HG03575 (cell line): ENCODE data around the gene DOCK2.

Source experiments
- ATAC-seq: cut with Tn5 transposase; IDR thresholded peaks from one replicate; pipeline ENCODE4 v1.9.1; 2021; ENCODE audit not compliant: unreplicated experiment, insufficient number of reproducible peaks, low FRiP score; ENCODE audit errors: extremely low read depth

DOCK2 gene

DNA sequence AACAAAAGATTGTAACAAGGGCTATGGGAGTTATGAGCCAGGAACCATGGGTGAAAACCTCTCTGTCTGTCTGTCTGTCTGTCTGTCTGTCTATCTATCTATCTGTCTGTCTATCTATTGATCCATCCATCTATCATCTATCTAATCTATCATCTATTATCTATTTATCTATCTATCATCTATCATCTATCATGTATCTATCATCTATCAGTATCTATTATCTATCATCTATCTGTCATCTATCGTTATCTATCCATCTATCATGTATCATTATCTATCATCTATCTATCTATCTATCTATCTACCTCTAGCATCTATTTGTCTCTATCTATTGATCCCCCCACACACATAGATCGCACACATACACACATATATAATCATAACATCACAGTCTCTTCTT is 230.3 kb downstream of the DOCK2 start:
- ATAC-seq: no peak

GRCh38 chr5:169869066-169869465 is 232.0 kb downstream of the DOCK2 start:
- ATAC-seq: no peak

DNA sequence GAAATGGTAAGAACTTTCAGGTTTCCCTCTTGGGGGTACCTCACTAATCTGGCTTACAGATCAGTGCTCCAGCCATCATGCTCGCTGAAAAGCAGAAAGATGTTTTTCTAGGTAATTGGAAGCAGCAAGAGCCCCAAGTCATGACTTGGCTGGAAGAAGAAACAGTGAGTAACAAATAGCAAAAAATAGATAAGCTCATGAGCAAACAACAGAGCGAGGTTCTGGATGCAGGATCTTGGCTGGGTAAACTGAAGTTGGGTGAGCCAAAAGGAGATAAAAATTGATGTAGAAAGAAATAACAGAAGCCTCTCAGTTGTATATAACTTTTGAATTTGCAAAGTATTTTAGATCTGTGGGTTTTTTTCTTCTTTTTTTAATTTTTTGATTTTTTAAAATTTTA is 233.1 kb downstream of the DOCK2 start:
- ATAC-seq: no peak

DNA sequence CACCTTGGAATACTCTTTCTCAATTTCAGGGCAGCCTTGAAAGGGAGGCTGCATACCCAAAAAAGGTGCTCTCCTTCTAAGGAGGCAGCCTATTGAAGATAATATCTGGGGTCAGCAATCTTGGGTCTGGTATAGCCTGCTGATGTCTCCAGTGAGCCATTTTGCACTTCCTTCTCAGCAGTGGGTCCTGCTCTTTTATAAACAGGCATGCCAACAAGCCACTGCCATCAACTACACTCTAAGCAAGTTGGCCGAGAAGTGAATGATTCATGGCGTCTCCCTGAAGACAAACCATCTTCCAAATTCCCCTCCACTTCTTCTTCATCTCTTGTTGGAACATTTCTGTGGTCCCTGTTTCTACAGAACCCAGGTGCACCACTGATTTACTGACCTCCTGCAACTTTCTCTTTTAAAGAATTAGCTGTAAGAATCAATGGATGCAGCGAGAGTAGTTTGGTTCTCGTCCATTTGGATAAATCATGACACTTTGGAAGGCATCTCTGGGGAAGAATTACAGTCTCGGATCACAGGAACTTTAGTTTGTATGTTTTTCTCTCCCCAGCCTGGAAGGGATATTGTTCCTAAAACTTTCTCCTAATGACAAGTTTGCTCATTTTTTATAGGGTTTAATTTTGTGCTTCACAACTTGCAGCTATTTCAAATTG is 234.9 kb downstream of the DOCK2 start:
- no peak for ATAC-seq

- ATAC-seq: no peak
Observed at GRCh38 chr5:169873642-169874041, 236.6 kb downstream of the DOCK2 start.

DNA sequence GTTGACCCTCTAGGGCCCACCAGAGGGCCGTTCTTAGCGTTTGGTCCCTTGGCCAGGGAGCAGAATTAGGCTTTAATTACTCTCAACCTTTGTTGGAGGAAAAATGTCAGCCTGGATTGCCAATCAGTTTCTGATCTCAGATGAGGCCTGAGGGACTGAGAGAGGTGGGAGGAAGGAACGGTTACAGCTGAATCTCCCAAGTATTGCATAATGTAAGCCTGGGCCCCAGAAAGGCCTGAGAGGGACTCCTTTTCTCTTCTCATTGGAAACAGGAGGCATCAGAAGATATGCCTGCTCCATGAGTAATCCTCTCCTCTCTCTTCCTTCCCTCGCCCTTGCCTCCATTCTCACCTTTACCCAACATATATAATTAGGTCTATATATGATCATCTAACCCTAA is 237.5 kb downstream of the DOCK2 start:
- ATAC-seq: no peak

DNA sequence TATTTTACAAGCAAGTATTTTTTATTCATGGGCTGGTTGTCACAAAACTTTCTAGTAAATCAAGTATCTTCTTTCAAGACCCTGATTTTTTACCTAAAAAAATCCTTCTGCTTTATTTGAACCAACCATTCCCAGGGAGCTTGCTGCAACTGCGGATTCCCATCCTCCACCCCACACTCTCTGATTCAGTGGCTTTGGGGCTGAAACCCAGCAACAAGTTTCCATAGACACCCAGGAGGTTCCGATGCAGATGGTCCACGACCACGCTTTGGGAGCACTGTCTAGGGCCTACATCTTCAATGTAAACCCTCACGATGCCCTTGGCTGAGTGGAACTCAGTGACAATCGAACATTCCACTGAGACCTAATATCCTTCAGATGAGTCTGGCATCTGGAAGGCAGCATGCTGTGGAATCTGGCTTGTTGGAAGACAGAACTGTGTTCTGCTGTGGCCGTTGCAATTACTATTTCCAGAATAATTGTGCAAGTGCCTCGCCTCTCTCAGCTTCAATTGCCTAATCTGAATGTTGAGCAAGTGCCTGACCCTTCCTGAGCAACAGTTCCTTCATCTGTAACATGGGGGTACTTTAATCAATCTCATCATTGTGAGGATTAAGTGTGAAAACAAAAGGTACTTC is 238.1 kb downstream of the DOCK2 start:
- ATAC-seq: no peak

- no peak for ATAC-seq
Observed at GRCh38 chr5:169875731-169876130, 238.7 kb downstream of the DOCK2 start.

GRCh38 chr5:169876386-169876785 is 239.3 kb downstream of the DOCK2 start:
- ATAC-seq: no peak

DNA sequence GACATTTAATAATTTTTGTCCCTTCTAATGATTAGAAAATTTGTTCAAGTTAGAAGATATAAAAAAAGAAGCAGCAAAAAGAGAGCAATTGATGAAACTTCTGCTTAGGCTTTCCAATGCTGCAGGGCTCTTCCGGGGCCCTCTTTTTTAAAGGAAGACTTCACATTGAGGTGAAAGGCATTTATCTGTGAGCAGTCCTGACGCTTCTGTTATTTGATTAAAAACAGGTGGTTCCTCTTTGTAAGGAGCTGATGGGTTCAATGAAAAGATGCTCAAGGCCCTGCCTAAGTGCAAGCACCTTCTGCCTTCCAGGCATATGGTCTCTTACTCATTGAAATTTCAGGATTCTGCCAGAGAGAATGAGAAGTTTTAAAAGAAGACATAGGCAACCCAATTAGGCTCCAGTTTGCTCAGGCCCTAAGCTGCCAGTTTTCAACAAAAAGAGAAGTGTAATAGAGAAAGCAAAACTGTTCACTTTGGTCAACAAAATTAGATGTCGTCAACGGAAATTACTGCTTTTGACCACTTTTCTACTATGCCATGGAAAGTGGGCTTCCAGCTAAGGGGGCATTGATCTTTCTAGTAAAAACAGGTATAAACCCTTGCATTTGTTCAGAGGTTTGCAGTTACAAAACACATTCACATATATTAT is 243.1 kb downstream of the DOCK2 start:
- ATAC-seq: peak; percentile 68

- ATAC-seq: no peak
Observed at GRCh38 chr5:169880785-169881184, 243.7 kb downstream of the DOCK2 start.

DNA sequence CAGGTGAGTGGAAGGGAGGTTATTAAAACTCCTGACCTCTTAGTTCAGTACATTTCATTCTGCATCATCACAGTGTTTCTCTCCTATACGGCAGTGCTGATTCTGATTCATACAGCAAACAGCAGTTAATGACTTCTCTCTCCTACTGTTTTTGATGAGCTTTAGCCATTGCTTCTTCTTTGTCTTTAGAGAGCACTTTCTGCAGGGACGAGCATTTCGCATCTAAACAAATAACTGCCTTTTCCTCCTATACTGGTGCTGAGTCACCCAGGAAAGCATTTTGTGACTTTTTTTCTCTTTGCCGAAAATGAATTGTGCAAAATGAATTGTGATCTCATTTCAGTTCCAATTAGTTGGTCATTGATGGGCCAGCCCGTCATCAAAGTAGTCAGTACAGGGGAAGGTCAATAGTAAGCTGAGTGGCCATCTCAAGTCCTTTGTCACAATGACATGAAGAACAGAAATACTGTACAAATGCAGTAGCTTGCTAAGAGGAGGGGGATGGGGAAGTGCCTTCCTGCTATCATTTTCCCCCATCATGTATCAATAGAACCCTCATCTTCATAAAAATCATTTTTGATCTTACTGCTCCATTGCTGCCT is 244.7 kb downstream of the DOCK2 start:
- ATAC-seq: no peak

- ATAC-seq: no peak
Observed at GRCh38 chr5:169886033-169886432, 249.0 kb downstream of the DOCK2 start.

GRCh38 chr5:169886677-169887076 is 249.6 kb downstream of the DOCK2 start:
- no peak for ATAC-seq

- ATAC-seq: no peak
Observed at GRCh38 chr5:169889572-169889971, 252.5 kb downstream of the DOCK2 start.

DNA sequence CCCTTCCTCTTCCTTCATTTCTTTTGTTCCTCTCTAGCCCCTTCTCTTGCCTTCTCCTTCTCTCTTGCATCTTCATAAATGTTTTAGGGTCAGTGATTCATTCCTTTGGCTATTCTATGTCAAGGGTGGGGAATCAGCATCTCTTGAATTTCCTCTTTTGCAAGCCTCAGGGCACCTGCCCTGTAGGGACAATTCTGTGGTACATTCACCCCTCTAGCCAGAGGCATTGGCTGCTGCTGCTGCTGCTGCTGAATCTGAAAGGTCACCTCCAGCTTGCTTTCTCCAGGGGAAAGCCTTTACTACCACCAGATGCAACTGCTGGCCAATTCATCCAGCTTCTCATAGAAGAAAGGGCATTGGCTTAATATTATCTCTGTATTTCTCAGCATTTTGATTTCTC is 255.9 kb downstream of the DOCK2 start:
- ATAC-seq: no peak

DNA sequence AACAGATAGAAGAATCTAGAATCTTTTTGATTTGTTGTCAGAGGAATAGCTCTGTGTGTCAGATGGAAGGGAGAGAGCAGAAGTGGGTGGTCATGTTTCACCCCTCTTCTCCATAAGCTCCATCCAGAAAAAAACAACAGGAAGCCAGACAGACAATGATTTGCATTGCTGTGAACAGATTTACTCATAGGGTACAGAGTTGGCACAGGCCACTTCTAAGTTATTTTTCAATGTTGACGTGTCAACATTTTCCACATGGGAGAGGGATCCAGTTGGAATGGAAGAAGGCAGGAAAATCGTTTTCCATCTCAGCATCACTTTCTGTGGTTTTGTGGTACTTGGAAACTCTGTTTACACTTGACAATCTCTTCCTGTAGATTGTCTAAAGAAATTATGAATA is 256.5 kb downstream of the DOCK2 start:
- no peak for ATAC-seq

- no peak for ATAC-seq
Observed at GRCh38 chr5:169895926-169896325, 258.9 kb downstream of the DOCK2 start.

DNA sequence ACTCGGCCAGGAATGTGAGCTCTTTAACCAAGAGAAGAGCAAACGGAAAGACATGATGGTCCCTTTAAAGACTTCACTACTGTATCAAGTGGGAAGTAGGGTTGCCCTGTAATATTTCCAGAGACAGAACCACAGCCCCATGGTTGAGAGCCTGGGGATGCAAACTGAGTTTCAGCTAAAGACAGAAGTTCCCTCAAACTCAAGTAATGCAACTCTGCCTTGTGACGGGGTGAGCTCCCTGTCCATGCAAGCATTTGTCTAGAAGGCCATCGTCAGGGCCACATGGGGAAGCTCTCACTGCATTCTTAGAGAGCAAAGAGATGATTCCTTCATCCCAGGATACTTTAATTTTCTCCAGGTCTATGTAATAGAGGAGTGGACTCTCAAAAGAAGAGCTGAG is 260.4 kb downstream of the DOCK2 start:
- ATAC-seq: no peak

DNA sequence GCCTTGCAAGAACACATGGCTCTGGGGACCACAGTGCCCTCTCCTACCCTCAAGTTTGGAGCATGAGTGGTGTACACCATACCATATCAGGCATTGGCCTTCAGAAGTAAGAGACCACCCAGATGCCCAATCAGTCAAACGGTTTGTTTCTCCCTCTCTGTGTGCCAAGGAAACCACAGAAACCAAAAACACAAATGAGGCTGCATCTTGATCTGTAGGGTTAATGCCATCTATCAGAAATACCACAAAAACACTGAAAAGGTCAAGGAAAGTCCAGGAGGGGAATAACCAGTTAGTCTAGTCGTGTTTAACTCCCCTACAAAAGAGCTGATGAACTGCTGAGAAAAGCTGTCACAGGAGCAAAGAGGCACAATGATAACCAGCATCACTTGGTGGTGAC is 264.8 kb downstream of the DOCK2 start:
- ATAC-seq: no peak
